HEK293 (cell line): ENCODE data around the gene GALT.

Source experiments
- BCL11A ChIP-seq: fragments of 450-650 bp; formaldehyde crosslinking; IDR thresholded peaks from 2 replicates; pipeline ENCODE4 v1.5.1; 2016; ENCODE audit warnings: low read depth, missing biosample characterization, missing genetic modification characterization
- CTCF ChIP-seq: fragments of 450-650 bp; formaldehyde crosslinking; IDR thresholded peaks from 2 replicates; pipeline ENCODE4 v1.5.1; 2016; ENCODE audit warnings: missing biosample characterization, missing genetic modification characterization
- KLF16 ChIP-seq: fragments of 450-650 bp; formaldehyde crosslinking; IDR thresholded peaks from 2 replicates; pipeline ENCODE4 v1.5.1; 2017; ENCODE audit warnings: missing biosample characterization, missing genetic modification characterization
- TCF7L2 ChIP-seq: IDR thresholded peaks from 2 replicates; pipeline ENCODE4 v1.6.1; 2011; ENCODE audit warnings: low read depth, mild to moderate bottlenecking, inconsistent platforms, low read length, moderate library complexity, borderline replicate concordance
- ZFP37 ChIP-seq: fragments of 450-650 bp; formaldehyde crosslinking; IDR thresholded peaks from 2 replicates; pipeline ENCODE4 v1.5.1; 2016; ENCODE audit warnings: missing biosample characterization, missing genetic modification characterization
- ZNF274 ChIP-seq, 2 experiments: fragments of 200-500 bp in 1 of 2; fragments of 450-650 bp in 1 of 2; sonication (Bioruptor generic) in 1 of 2; formaldehyde crosslinking in 1 of 2; IDR thresholded peaks; 2 replicates each; pipeline versions ENCODE4 v1.5.1 to v1.6.1; 2014 to 2016; ENCODE audit warnings: borderline replicate concordance in 1 of 2, inconsistent platforms in 1 of 2, low read length in 1 of 2, missing biosample characterization in 1 of 2, missing genetic modification characterization in 1 of 2
- ZNF280D ChIP-seq: fragments of 450-650 bp; formaldehyde crosslinking; IDR thresholded peaks from 2 replicates; pipeline ENCODE4 v1.5.1; 2016; ENCODE audit warnings: missing biosample characterization, missing genetic modification characterization
- ZNF311 ChIP-seq: fragments of 450-650 bp; formaldehyde crosslinking; IDR thresholded peaks from 2 replicates; pipeline ENCODE4 v1.5.1; 2017; ENCODE audit warnings: missing biosample characterization, missing genetic modification characterization, borderline replicate concordance
- ZNF580 ChIP-seq: fragments of 450-650 bp; formaldehyde crosslinking; IDR thresholded peaks from 2 replicates; pipeline ENCODE4 v1.5.1; 2016; ENCODE audit warnings: missing biosample characterization, missing genetic modification characterization
- ZNF629 ChIP-seq: fragments of 450-650 bp; formaldehyde crosslinking; IDR thresholded peaks from 2 replicates; pipeline ENCODE4 v1.5.1; 2017; ENCODE audit warnings: missing biosample characterization, missing genetic modification characterization
- ZNF785 ChIP-seq: fragments of 450-650 bp; formaldehyde crosslinking; IDR thresholded peaks from 2 replicates; pipeline ENCODE4 v1.5.1; 2016; ENCODE audit warnings: missing biosample characterization, missing genetic modification characterization
- ZNF843 ChIP-seq: fragments of 450-650 bp; formaldehyde crosslinking; IDR thresholded peaks from 2 replicates; pipeline ENCODE4 v1.5.1; 2016; ENCODE audit warnings: missing biosample characterization, missing genetic modification characterization

- TF ChIP-seq ZNF629 (tag by site-specific recombination) (no peak), ZNF843 (tag by site-specific recombination) (no peak), CTCF (tag by site-specific recombination) (no peak), ZNF311 (tag by site-specific recombination) (no peak), ZNF280D (no peak), TCF7L2 (no peak), KLF16 (tag by site-specific recombination) (no peak), ZNF580 (no peak), ZFP37 (no peak), ZNF785 (tag by site-specific recombination) (no peak), ZNF274 (IDR thresholded peaks at IDR 0.05; ENCODE audit: low read length) (no peak), ZNF274 (tag by site-specific recombination; IDR thresholded peaks at IDR 0.05; ENCODE audit: borderline replicate concordance) (no peak), BCL11A (no peak)
Observed at GRCh38 chr9:34659592-34660253, 13.2 kb downstream of the GALT start.
